HG03457 (cell line): ENCODE data around the gene CPEB3.
"Not testable (repeated sequence)": the region's sequence is repeated elsewhere in the genome, so short reads cannot be mapped to it uniquely, and the experiment has no call there.

Experiments used
- ATAC-seq: cut with Tn5 transposase; IDR thresholded peaks from one replicate; pipeline ENCODE4 v1.9.1; 2021; ENCODE audit warnings: moderate number of reproducible peaks; ENCODE audit not compliant: unreplicated experiment

The CPEB3 gene

DNA sequence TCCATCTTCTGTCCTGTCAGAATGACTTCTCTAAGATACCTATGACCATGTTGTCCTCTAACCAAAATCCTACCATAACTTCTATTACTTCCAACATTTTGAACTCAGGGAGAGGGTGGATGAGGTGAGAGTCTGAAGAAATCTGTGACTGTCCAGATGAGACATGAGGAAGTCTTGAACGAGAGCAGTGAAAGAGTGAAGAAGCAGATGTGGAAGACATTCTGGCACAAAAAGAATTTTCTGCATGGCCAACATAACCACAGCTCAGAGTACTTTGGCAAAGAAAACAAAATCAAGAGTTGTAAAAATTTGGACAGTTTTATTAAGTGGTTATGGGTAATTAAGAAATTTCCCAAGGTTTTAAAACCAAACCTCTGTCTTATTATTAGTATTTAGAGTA lies 141.6 kb downstream of the CPEB3 start:
- no peak for ATAC-seq

DNA sequence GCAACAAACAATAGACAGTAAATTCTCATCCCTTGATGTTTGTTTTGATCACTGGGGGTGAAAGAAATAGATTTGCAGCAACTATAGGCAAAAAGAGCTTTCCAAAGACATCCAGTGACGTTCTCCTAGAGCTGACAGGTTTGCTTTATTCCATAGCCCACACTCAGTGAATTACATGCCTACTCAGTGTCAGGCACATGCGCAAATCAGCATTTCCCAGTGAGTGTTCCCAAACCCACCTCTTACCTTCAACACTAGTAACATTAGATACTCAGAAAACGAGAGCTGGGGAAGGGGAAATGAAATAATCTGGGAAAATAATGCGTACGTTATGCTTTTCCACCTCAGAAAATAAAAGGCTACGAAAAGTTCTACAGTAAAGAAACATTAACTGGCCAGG lies 144.1 kb downstream of the CPEB3 start:
- no peak for ATAC-seq

- no peak for ATAC-seq
Observed at GRCh38 chr10:92146107-92146506, 144.8 kb downstream of the CPEB3 start.

GRCh38 chr10:92142949-92143348 lies 147.9 kb downstream of the CPEB3 start:
- ATAC-seq: no peak

DNA sequence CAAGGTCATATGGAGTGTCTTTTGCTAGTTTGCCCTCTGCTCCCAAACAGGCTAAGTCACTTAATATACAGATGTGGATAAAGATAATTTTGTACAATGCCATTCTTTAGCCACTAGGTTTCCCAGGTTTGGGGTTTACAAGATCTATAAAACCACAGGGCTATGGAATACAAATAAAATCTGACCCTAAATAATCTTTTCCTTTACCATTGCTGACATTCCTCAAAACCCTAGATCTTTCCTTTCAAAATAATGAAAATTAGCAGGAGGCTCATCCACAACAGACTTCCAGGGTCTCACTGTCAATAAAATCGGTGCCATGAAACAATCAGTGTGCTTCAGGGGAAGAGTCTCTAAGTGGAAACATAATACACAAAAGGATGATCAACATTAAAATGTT lies 148.4 kb downstream of the CPEB3 start:
- ATAC-seq: no peak

GRCh38 chr10:92141147-92141546 lies 149.7 kb downstream of the CPEB3 start:
- not testable (repeated sequence) for ATAC-seq

GRCh38 chr10:92134049-92134448 lies 156.8 kb downstream of the CPEB3 start:
- ATAC-seq: not testable (repeated sequence)

DNA sequence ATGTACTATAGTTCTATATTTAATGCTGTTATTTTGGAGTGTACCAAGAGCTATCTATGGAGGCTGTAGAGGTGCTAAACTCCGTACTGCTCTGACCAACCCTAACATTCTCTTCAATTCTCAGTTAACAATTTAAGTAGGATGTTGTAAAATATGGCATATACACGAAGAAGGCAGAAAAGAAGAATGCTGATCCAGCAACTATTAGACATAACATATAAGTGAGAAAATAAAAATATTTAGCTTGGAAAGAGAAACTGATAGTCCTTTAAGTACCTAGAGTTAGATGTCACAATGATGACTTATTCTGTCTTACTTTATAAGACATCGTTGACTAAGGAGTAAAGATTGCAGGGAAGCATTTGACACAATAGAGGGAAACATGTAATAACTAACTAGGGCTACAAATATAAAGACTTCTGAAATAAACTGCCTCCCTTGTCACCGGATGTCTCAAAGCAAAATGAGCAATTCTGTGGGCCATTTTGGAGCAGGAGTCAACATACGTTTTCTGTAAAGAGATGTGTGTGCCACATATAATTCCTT lies 159.5 kb downstream of the CPEB3 start:
- ATAC-seq: no peak

GRCh38 chr10:92130622-92131274 lies 160.1 kb downstream of the CPEB3 start:
- no peak for ATAC-seq

DNA sequence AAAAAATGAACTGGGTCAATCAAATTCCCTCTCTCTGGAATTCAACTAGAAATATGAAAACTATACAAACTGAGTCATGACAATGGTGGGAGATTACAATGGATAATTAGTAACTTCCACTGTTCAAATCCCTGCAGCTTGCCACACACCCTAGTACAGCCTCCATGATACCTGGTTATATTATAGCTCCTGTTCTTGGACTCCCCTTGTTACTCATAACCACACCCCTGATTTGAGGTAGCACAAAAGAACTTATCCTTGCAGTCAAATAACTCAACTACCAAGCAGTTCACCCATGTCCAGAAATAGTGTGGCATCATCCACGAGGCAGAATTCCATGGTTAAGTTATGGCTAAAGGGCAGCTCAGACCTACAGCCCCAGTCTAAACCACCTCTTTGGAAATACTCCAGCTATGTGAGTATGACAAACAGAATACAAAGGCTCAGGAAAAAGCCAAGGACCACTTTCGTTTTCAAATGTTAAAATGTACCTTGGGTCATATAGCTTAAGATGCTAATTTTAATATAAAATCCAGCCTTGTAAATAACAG lies 164.7 kb downstream of the CPEB3 start:
- no peak for ATAC-seq

DNA sequence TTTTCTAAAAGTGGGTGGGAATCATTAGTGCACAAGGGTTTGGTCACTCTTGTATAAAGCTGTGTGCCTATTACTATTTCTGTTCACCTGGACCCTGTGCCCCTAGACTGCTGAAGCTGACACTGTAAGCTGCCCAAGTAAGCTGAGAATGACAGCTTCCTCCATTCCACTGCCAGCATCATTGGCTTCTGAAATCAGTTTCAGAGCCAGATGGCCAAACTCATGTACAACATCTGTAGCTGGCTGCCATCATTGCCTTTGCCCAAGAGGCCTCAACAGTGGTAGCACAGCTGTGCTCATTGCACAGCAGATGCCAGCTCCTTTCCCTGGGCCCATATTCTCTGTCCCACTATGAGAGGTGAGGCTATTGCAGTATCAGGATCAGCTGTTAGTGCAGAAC lies 165.7 kb downstream of the CPEB3 start:
- no peak for ATAC-seq

- ATAC-seq: no peak
Observed at GRCh38 chr10:92124616-92125143, 166.2 kb downstream of the CPEB3 start.

- no peak for ATAC-seq
Observed at GRCh38 chr10:92124020-92124419, 166.9 kb downstream of the CPEB3 start.

- no peak for ATAC-seq
Observed at GRCh38 chr10:92122941-92123450, 167.9 kb downstream of the CPEB3 start.

DNA sequence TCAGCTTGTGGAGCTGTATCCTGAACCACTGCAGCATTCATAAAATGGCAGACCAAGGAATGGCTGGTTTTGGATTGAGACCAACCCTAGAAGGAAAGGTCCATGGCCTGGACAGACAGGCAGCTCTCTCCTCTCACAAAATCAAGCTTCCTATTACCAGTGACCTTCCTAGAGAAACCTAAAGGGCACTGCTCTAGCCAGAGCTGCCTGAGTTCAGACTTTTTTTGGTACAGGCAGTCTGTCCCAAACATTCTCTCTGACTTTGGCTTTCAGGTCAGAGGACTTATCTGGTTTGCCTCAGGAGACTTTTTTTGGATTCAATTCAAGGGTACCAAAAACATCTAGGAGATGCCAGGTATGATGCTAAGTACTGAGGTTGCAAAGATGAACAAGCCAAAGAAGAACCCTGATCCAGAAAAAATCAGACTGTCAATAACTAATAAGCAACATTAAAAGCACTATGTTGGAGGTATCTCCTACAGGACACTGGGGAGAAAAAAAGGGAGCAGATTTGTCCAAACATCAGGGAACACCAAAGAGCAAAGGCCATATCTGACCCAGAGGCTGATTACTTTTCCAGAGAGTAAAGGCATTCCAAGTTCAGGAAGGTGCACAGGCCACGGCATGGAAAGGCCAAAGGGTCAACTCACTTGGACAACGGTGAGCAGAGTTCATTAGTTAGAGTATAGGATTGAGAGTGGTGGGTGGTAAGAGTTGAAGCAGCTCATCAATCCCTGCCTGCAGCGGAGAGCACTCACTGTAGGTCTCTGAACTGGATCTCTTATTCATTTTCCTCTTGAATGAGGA lies 169.0 kb downstream of the CPEB3 start:
- ATAC-seq: no peak

DNA sequence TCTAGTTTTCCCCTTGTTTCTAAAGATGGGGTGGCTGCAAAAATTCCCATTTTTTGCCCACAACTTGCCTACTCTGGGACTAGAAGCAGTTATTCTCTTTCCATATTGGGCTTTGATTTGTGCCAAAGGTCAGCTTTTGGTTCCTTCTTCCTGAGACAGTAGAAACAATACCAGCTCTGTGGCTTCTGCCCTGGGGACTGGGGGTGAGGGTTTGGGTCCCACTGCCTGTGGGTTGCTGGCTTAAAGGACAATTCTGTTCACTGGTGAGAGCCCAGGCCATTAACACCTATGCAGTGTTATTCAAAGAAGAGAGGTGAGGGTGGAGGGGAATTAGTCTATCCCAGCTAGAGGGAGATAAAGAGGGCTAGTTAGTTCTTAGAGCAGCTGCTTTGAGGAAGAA lies 171.5 kb downstream of the CPEB3 start:
- no peak for ATAC-seq

DNA sequence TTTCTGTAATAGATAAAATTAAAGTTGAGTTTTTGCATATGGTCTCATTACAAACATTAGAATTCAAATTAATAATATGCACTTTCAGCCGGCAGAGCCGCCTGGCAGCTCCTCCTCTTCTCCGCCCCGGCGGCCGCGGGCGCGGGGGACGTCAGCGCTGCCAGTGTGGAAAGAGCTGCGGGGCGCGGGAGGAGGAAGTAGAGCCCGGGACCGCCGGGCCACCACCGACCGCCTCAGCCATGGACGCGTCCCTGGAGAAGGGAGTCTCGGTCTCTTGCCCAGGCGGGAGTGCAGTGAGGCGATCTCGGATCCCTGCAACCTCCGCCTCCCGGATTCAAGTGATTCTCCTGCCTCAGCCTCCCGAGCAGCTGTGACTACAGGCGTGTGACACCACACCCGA lies 176.0 kb downstream of the CPEB3 start:
- not testable (repeated sequence) for ATAC-seq

DNA sequence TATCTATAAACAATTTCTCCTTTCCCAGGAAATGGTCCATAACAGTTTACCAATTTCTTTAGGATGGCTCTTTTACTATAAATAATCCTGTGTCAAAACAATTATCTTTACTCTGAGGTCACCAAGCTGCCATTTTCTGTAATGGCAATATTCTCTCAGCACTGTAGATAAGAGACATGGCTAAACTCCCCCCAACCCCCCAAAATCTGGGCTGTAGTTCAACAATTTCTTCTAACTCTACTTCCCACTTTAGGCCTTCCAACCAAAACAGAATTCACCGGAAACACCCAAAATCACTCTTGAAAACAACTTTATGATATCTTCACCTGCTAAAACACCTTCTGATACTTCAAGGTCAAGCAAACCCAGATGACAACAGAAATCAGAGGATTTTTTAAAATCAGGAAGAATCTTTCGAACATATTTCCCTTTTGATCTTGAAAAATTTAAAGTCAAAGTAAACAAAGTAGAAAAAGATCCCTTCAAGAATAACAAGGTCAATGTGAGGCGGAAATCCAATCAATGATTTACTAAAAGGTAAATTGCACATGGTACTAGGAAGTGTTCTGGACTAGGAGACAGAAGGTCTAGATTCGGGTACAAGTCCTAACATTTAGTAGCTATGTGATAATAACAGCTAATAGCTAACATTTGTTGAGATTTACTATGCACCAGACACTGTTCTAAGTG lies 176.8 kb downstream of the CPEB3 start:
- ATAC-seq: no peak

DNA sequence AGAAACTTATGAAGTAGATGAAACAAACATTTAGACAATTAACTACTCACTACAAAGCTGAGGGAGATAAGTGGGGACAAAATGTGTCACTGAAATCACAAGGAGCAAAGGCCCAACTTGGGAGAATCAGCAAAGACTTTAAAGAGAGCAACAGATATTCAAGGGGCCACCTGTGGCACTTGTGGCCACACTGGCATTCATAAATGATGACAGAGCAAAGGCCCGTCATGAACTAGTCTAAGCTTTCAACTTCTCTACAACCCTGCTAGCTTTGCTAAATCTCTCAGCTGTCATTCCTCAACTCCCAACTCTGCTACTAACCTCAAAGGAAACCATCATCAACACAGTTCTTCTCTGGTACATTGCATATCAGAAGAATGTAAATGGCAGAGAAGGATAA lies 178.4 kb downstream of the CPEB3 start:
- ATAC-seq: no peak

- ATAC-seq: no peak
Observed at GRCh38 chr10:92111336-92111939, 179.4 kb downstream of the CPEB3 start.
